H1 (cell line): ENCODE measurements around the gene ADGRF5. TPM values are rescaled to one million over a fixed set of nuclear protein-coding genes. Genes with fewer than 3 reads are reported as not detected.

Source experiments
- BCL11A ChIP-seq, 2 experiments: IDR thresholded peaks; one replicate each; pipeline ENCODE4 v1.6.1; 2011; ENCODE audit warnings: low read depth in 2 of 2, low read length in 2 of 2, mild to moderate bottlenecking in 2 of 2
- EZH2 ChIP-seq: fragments of 200-600 bp; sonication (generic); IDR thresholded peaks from 2 replicates; pipeline ENCODE4 v1.7.1; 2012; ENCODE audit warnings: low read depth, mild to moderate bottlenecking, moderate library complexity, low read length, inconsistent platforms; ENCODE audit not compliant: severe bottlenecking
- NRF1 ChIP-seq: IDR thresholded peaks from 2 replicates; pipeline ENCODE4 v1.6.1; 2011; ENCODE audit warnings: mild to moderate bottlenecking, low read depth, low read length, improper control_type of control experiment
- SP1 ChIP-seq: IDR thresholded peaks from 2 replicates; pipeline ENCODE4 v1.6.1; 2011; ENCODE audit warnings: low read depth, low read length
- TBP ChIP-seq: IDR thresholded peaks from 2 replicates; pipeline ENCODE4 v1.6.1; 2011; ENCODE audit warnings: low read depth, low read length, improper control_type of control experiment
- polyA plus RNA-seq, 7 experiments: library from polyadenylated mRNA; depleted of rRNA in 3 of 7; stranded (reverse) in 5 of 7; unstranded in 2 of 7; fragments of >200 nt in 5 of 7; fragments of 200-250 nt in 2 of 7; gene quantifications; 1 replicate in 5 of 7; 2 replicates in 1 of 7; 4 replicates in 1 of 7; pipeline versions ENCODE4 v1.2.1 to v1.2.3, GENCODE V29; 2011 to 2013; ENCODE audit warnings: missing spikeins in 2 of 7, mixed read lengths in 2 of 7
- total RNA-seq: library from RNA; stranded (reverse); fragmentation: NEBNext Ultra II Directional; extraction: Animal tissue kit (Norgen Biotek cat#: 25700); gene quantifications from 2 replicates; pipeline ENCODE4 v1.2.1, GENCODE V29; 2021

The ADGRF5 gene
- total and polyA plus RNA-seq, 2 of the 8 experiments (the other 6 are each of a cell fraction or from before 2014, with no cell fraction given), result 0.06 TPM; not detected in 1

GRCh38 chr6:46865221-46865620 is 56.5 kb downstream of the ADGRF5 start (continued):
- TF ChIP-seq BCL11A (IDR thresholded peaks at IDR 0.05; ENCODE audit: low read depth in 2 of 2, low read length in 2 of 2), result no peak
- no peak for TF ChIP-seq EZH2
- no peak for TF ChIP-seq NRF1
- TF ChIP-seq TBP, result no peak
- TF ChIP-seq SP1, result no peak
